GM19193 (cell line): ENCODE measurements around the gene CLUH.

ENCODE experiments used
- POLR2A ChIP-seq: IDR thresholded peaks from 4 replicates; pipeline ENCODE4 v1.6.1; 2011; ENCODE audit not compliant: insufficient read depth, insufficient read length; ENCODE audit errors: extremely low read depth

The CLUH gene

GRCh38 chr17:2701161-2701995 lies 10.2 kb downstream of the CLUH start:
- no peak for TF ChIP-seq POLR2A

DNA sequence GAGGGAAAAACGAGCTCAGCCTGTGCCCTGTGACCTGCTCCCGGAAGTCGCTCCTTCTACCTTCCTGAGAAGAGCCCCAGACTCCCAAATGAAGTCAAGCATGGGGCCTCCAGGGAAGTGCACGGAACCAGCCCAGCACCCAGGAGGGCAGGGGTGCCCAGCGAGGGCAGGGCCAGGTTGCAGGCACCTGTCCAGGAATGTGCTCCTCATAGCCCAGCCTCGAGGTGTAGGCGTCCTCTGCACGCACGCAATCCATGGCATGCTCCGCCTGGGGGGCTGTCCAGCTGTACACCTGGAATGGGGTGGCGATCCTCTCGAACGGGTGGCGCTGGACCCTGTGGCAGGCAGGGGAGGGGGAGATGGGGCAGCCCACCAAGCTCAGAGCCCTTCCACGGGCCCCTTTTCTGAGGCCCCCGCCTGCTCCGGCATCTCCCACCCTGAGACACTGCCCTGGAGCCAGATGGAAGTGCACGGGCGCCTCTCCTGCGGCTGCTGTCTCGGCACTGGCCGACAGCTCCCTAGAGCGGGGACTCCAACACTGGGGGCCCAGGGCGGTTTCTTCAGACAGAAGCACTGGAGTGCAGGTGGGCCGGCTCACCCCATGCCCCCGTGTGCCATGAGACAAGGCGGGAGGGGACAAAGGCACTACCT lies 10.9 kb downstream of the CLUH start:
- TF ChIP-seq POLR2A: no peak

DNA sequence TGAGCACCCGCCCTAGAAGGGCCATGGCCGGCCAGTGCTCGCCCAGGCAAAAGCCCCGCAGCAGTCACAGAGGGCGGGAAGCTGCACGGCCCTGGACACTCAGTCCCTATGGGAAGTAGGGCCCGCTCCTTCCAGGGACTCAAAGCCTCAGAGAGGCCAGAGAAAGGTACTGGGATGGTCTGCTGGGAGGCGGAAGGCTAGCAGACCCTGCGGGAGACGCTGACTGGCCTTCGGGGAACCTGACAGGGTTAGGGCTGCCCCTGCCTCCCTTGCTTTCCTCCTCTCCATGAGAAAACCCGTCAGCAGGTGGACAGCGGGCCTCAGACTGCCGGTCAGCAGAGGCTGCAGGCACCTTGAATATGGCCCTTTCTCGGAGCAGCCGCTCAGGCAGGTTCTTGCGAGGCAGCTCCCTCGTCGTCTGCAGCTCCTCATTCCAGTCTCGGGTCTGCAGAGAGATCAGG lies 11.5 kb downstream of the CLUH start:
- TF ChIP-seq POLR2A: no peak

DNA sequence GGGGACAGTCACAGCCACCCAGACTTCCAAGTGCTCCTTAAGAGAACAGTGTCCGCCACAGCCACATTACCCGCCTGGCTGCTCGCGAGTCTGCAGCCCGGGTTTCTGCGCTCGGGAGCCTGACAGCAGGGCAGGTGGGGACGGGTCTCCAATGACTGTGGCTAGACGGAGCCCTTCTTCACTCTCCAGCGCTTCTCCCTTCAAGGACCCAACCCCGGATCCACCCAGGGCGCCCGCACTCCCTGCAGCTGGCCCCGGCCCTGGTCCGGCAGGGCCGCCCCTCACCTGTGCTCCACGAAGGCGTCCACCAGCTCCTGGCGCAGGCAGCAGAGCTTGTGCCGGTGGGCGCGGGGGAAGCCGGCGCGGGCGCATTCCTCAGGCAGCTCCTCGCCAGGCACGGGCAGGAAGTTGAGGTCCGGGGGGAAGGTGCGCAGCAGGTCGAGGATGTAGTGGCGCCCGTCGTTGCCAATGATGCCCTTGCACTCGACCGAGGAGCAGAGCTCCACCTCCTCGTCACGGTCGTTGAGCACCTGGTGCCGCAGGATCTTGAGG lies 13.9 kb downstream of the CLUH start:
- no peak for TF ChIP-seq POLR2A

GRCh38 chr17:2695961-2696760 lies 15.4 kb downstream of the CLUH start:
- no peak for TF ChIP-seq POLR2A

GRCh38 chr17:2695243-2695960 lies 16.2 kb downstream of the CLUH start:
- no peak for TF ChIP-seq POLR2A

DNA sequence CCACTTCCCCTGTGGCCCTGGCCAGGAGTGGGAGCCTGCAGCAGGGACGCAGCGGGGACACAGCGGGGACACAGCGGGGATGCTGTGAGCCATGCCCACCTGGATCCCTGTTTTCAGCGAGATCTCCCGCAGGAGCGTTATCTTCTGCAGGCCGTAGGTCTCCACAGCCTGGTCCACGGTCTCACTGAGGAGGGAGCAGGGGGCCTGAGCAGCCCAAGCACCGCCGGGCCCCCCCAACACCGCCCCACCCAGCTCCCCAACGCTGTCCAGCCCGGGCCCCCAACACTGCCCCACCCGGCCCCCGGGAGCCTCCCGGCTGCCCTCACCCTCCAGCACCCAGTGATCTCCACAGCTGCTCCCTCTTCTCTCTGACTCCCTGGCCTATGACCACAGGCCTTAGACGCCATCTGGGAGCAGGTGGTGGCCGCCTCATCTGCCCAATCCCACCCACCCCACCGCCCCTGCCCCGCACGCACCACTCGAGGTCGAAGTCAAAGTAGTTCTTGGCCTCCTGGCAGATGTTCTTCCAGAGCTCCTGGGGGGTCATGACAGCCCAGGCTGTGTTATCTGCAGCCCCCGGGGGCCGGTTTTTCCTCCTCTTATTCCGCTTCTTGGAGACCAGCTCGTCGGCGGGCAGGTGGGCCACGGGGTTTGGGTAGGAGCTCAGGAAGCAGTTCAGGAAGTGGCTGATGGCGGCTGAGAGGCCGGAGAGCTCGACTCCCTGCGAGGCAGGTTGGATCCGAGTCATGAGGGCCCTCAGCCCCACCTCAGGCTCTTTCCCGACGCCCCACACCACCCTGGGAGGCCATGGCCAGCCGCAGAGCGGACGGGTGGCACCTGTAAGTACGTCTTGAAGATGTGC lies 17.0 kb downstream of the CLUH start:
- TF ChIP-seq POLR2A: no peak

DNA sequence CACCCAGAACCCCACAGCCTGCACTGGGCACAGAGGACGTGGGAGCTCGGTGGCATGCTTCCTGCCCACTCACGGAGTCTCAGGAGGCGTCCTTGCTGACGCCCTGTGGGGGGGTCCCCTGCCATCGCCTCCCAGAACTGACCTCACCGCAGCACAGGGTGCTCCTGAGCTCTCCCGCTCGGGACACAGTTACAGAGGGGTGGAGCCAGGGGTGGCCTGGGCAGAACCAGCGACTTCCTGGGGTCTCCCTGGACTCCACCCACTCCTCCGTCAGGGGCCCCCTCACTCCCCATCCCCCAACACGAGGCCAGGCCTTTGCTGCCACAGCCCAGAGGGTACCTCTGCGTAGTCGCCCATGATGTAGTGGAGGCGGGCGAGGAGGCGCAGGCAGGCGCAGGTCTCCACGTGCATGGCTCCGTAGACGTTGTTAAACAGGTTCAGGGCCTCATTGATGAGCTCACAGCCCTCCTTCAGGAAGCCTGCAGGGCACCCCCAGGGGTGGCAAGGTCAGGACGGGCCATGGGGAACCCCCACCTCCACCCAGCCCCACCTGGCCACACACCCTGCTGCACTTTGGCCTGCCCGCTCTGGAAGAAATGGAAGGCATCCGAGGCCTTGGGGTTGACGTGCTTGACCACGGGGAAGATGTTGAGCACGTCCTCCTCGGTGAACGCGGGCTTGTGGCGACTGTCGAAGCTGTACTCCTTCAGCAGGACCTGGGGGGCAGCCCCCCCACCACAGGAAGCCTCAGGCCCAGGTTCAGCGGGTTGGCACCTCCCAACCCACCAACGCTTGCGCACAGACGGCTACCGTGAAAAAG lies 17.8 kb downstream of the CLUH start:
- no peak for TF ChIP-seq POLR2A

- no peak for TF ChIP-seq POLR2A
Measured at GRCh38 chr17:2692781-2693135, 18.8 kb downstream of the CLUH start.

DNA sequence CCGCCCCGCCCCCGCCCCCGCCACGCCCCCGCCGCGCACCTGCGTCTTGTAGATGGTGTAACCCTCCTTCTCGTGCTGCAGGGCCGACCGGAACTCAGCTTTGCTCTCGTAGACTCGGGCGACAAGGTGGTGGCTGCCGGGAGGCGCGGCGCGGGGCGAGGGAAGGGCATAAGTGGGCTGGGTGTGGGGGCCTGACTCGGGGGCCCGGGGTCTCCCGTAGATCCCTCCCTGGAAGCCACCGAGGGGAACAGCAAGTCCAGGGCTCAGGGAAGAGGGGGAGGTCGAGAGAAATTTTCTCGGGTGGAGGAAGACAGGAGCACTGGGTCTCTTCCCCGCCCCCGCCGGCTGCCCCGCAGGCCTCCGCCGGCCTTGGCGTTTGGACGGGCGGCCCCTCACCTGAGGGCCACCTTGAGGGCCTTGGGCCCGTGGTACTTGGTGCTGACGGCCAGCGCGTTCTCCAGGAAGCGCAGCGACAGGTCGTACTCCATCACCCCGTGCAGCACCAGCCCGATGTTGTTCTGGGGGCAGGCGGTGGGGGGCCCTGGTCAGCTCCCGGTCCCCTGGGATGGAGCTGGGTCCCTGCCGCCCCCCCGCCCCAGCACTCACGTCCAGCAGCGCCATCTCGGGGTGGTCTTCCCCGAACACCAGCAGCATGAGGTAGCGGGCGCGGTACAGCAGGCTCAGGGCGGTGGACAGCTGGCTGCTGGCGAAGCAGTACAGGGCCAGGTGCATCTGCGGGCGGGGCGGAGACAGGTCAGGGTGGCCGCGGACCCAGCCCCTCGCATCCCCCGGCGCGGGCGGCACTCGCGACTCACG lies 19.4 kb downstream of the CLUH start:
- no peak for TF ChIP-seq POLR2A

DNA sequence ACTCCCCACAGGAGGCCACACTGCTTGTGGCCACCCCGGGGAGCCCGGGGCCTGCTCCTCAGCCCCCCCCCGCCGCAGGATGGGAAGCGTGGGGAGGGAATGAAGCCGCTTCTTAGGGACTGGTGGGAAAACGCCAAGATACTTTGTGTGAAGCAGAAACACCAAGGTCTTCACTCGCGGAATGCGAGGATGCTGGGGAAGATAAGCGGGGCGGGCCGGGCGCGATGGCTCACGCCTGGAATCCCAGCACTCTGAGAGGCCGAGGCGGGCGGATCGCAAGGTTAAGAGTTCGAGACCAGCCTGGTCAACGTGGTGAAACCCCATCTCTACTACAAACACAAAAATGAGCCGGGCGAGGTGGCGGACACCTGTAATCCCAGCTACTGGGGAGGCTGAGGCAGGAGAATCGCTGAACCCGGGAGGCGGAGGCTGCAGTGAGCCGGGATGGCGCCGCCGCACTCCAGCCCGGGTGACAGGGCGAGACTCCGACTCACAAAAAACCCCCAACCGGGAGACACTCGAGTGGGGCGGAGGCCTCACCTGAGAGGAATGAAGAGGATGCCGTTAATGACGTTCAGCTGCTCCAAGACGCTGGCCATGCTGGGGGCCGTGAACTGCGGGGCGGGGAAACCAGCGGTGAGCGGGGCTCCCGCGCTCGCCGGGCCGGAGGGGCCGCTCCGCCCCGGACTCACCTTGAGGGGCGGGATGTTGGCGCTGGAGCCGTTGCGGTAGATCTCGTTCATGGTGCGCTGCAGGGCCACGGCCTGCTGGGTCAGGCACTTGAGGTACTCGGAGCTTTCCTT lies 20.3 kb downstream of the CLUH start:
- no peak for TF ChIP-seq POLR2A
